OCI-M1 (cell line): ENCODE data around the gene ZNF35.
"Not testable (repeated sequence)": the region's sequence is repeated elsewhere in the genome, so short reads cannot be mapped to it uniquely, and the experiment has no call there.

Experiments used
- DNase-seq: peaks from one replicate; lab custom pipeline; 2025; lab: John Stamatoyannopoulos, UW

ZNF35 gene

GRCh38 chr3:44648564-44649229 is at the start of gene ZNF35:
TSS of gene ZNF35 (plus strand) at chr3:44648732. CDS start at chr3:44651068, 2,336 bp downstream.
- peak; percentile 91 for DNase-seq

- DNase-seq, result no peak
Measured at GRCh38 chr3:44601749-44602148, 46.8 kb upstream of the ZNF35 start.

- peak; percentile 7 for DNase-seq
Measured at GRCh38 chr3:44612678-44613077, 35.9 kb upstream of the ZNF35 start.

GRCh38 chr3:44624749-44625480 is 23.6 kb upstream of the ZNF35 start, which contains the start of gene ZNF197:
TSS of gene ZNF197 (plus strand) at chr3:44625036. CDS start at chr3:44629155, 4,119 bp downstream.
- peak; percentile 96 for DNase-seq

- no peak for DNase-seq
Measured at GRCh38 chr3:44628716-44629115, 19.8 kb upstream of the ZNF35 start.

- DNase-seq, result no peak
Measured at GRCh38 chr3:44632193-44632592, 16.3 kb upstream of the ZNF35 start.

GRCh38 chr3:44642337-44642736 is 6.2 kb upstream of the ZNF35 start:
- no peak for DNase-seq

GRCh38 chr3:44643024-44643423 is 5.5 kb upstream of the ZNF35 start:
- DNase-seq, result no peak

- DNase-seq, result no peak
Measured at GRCh38 chr3:44647771-44648170, 761 bp upstream of the ZNF35 start.

- no peak for DNase-seq
Measured at GRCh38 chr3:44649709-44650108, 1.2 kb downstream of the ZNF35 start.

GRCh38 chr3:44654039-44654438 is 5.5 kb downstream of the ZNF35 start:
- no peak for DNase-seq

- no peak for DNase-seq
Measured at GRCh38 chr3:44659015-44659414, 10.5 kb downstream of the ZNF35 start.

- DNase-seq, result no peak
Measured at GRCh38 chr3:44659434-44659833, 10.9 kb downstream of the ZNF35 start.

GRCh38 chr3:44661189-44661588 is 12.7 kb downstream of the ZNF35 start:
- DNase-seq, result no peak

- DNase-seq, result no peak
Measured at GRCh38 chr3:44665173-44665572, 16.6 kb downstream of the ZNF35 start.

GRCh38 chr3:44666346-44666745 is 17.8 kb downstream of the ZNF35 start:
- no peak for DNase-seq

GRCh38 chr3:44669760-44670159 is 21.2 kb downstream of the ZNF35 start:
- DNase-seq, result no peak

- DNase-seq, result not testable (repeated sequence)
Measured at GRCh38 chr3:44673466-44673865, 24.9 kb downstream of the ZNF35 start.

GRCh38 chr3:44674211-44674610 is 25.7 kb downstream of the ZNF35 start:
- no peak for DNase-seq

GRCh38 chr3:44678480-44679116 is 30.1 kb downstream of the ZNF35 start:
- no peak for DNase-seq

GRCh38 chr3:44680921-44681455 is 32.5 kb downstream of the ZNF35 start:
- no peak for DNase-seq

GRCh38 chr3:44682182-44682896 is 33.8 kb downstream of the ZNF35 start:
- no peak for DNase-seq
